Keratinocyte (primary cell): Measurements from ENCODE around the gene PAX3. TPM values are rescaled to one million over a fixed set of nuclear protein-coding genes. Genes with fewer than 3 reads are reported as not detected.
A peak's percentile ranks its signal among the peaks of the same experiment; 100 is the strongest.

Experiments used
- DNase-seq: peaks from one replicate; pipeline ENCODE4 v3.0.0-alpha.2; 2011; ENCODE audit warnings: low read depth, missing footprints, low spot score
- FAIRE-seq: peaks from 2 replicates; lab custom pipeline; 2011; peaks lifted over from hg19 to GRCh38; lab: Jason Lieb, UNC
- H2AFZ ChIP-seq: 2 replicates; pipeline ENCODE4 v1.6.0; 2012; ENCODE audit warnings: low read length, control low read depth, inconsistent platforms; ENCODE audit not compliant: control insufficient read depth
- H3K27ac ChIP-seq: 2 replicates; pipeline ENCODE4 v1.5.1; 2011; ENCODE audit warnings: low read length; ENCODE audit not compliant: control insufficient read depth, insufficient read depth
- H3K27me3 ChIP-seq: 3 replicates; pipeline ENCODE4 v1.6.0; 2011; ENCODE audit warnings: low read length; ENCODE audit not compliant: control insufficient read depth, insufficient read depth; ENCODE audit errors: extremely low read depth
- H3K36me3 ChIP-seq, 2 experiments: 2 replicates in 1 of 2; 3 replicates in 1 of 2; pipeline ENCODE4 v1.5.1; 2011; ENCODE audit warnings: low read length in 2 of 2, mild to moderate bottlenecking in 1 of 2; ENCODE audit not compliant: control insufficient read depth in 2 of 2, insufficient read depth in 2 of 2; ENCODE audit errors: extremely low read depth in 1 of 2
- H3K4me1 ChIP-seq: 3 replicates; pipeline ENCODE4 v1.5.1; 2011; ENCODE audit warnings: low read length; ENCODE audit not compliant: control insufficient read depth, insufficient read depth; ENCODE audit errors: extremely low read depth
- H3K4me2 ChIP-seq: 3 replicates; pipeline ENCODE4 v1.6.0; 2011; ENCODE audit warnings: low read depth, low read length; ENCODE audit not compliant: control insufficient read depth, insufficient read depth; ENCODE audit errors: extremely low read depth
- H3K4me3 ChIP-seq, 3 experiments: fragments of 200-600 bp in 1 of 3; sonication (generic) in 1 of 3; 2 replicates in 2 of 3; 3 replicates in 1 of 3; pipeline ENCODE4 v1.5.1; 2011 to 2016; ENCODE audit warnings: low read length in 3 of 3, mild to moderate bottlenecking in 3 of 3, control low read depth in 2 of 3, inconsistent platforms in 1 of 3, low read depth in 1 of 3, mixed read lengths in 1 of 3, mixed run types in 1 of 3, moderate library complexity in 1 of 3; ENCODE audit not compliant: control insufficient read depth in 2 of 3, insufficient read depth in 2 of 3; ENCODE audit errors: extremely low read depth in 1 of 3
- H3K79me2 ChIP-seq: 2 replicates; pipeline ENCODE4 v1.6.0; 2012; ENCODE audit warnings: low read length; ENCODE audit not compliant: control insufficient read depth, insufficient read depth
- H3K9ac ChIP-seq: 3 replicates; pipeline ENCODE4 v1.6.0; 2011; ENCODE audit warnings: low read length; ENCODE audit not compliant: control insufficient read depth, insufficient read depth; ENCODE audit errors: extremely low read depth
- H3K9me1 ChIP-seq: 3 replicates; pipeline ENCODE4 v1.6.0; 2011; ENCODE audit warnings: low read length; ENCODE audit not compliant: control insufficient read depth, insufficient read depth; ENCODE audit errors: extremely low read depth
- H3K9me3 ChIP-seq: 2 replicates; pipeline ENCODE4 v1.5.1; 2012; ENCODE audit warnings: low read depth, low read length; ENCODE audit not compliant: control insufficient read depth
- H4K20me1 ChIP-seq: 3 replicates; pipeline ENCODE4 v1.6.0; 2011; ENCODE audit warnings: low read length; ENCODE audit not compliant: control insufficient read depth, insufficient read depth; ENCODE audit errors: extremely low read depth
- EZH2 ChIP-seq: IDR thresholded peaks from one replicate; pipeline ENCODE4 v1.6.1; 2012; ENCODE audit warnings: inconsistent platforms, mild to moderate bottlenecking, low read length, moderate library complexity
- dilution Hi-C: fragments of 300-500 bp; cut with MboI; formaldehyde crosslinking; loops from one replicate; pipeline ENCODE4 v1.7.0; 2020; ENCODE audit warnings: low sequenced_read_pairs; ENCODE audit not compliant: extremely low pct_ligation_motif_present
- polyA plus RNA-seq, 5 experiments: library from polyadenylated mRNA; depleted of rRNA in 3 of 5; stranded (reverse) in 3 of 5; stranded (forward) in 1 of 5; unstranded in 1 of 5; fragments of >200 nt; gene quantifications; 1 replicate in 1 of 5; 2 replicates in 3 of 5; 3 replicates in 1 of 5; pipeline versions ENCODE4 v1.2.1 to v1.2.3, GENCODE V29; 2011 to 2012; ENCODE audit warnings: missing spikeins in 2 of 5, low read depth in 1 of 5, low replicate concordance in 1 of 5
- TF ChIP-seq, protein P1 (sequence below), 3 experiments: IDR thresholded peaks in 1 of 3; conservative IDR thresholded peaks in 1 of 3; optimal IDR thresholded peaks in 1 of 3; 2 replicates in 2 of 3; 3 replicates in 1 of 3; pipeline versions ENCODE3 to v1.5.1; 2011; ENCODE audit warnings: low read length in 3 of 3, mild to moderate bottlenecking in 3 of 3, moderate library complexity in 2 of 3, control low read depth in 1 of 3, inconsistent platforms in 1 of 3; ENCODE audit not compliant: insufficient read depth in 2 of 3; ENCODE audit errors: extremely low read depth in 1 of 3

Gene PAX3
- polyA plus RNA-seq, 1 donor (not counting 4 experiments of a cell fraction or from before 2014, with no cell fraction given) = not detected

- Histone ChIP-seq H3K4me3 (no peak overlapping the region), H3K27ac (no peak overlapping the region), H3K4me1 (no peaks in the 10 kb centered on the region), H3K27me3 (peaks cover 17% of the 10 kb centered on the region), H4K20me1 (no peaks in the 10 kb centered on the region), H3K9me3 (no peaks in the 10 kb centered on the region), H3K4me2 (no peak overlapping the region), H2AFZ (no peak overlapping the region), H3K9ac (no peak overlapping the region), H3K36me3 (no peaks in the 10 kb centered on the region), H3K9me1 (no peaks in the 10 kb centered on the region), H3K79me2 (no peaks in the 10 kb centered on the region)
- TF ChIP-seq, protein P1, sequence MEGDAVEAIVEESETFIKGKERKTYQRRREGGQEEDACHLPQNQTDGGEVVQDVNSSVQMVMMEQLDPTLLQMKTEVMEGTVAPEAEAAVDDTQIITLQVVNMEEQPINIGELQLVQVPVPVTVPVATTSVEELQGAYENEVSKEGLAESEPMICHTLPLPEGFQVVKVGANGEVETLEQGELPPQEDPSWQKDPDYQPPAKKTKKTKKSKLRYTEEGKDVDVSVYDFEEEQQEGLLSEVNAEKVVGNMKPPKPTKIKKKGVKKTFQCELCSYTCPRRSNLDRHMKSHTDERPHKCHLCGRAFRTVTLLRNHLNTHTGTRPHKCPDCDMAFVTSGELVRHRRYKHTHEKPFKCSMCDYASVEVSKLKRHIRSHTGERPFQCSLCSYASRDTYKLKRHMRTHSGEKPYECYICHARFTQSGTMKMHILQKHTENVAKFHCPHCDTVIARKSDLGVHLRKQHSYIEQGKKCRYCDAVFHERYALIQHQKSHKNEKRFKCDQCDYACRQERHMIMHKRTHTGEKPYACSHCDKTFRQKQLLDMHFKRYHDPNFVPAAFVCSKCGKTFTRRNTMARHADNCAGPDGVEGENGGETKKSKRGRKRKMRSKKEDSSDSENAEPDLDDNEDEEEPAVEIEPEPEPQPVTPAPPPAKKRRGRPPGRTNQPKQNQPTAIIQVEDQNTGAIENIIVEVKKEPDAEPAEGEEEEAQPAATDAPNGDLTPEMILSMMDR (optimal IDR thresholded peaks at IDR 0.05 in 1 of 3, IDR thresholded peaks at IDR 0.05 in 1 of 3, conservative IDR thresholded peaks at IDR 0.05 in 1 of 3; ENCODE audit: extremely low read depth in 1 of 3, insufficient read depth in 2 of 3, low read length in 3 of 3) = no peak
- TF ChIP-seq EZH2 = peak; percentile 61
- DNase-seq = no peak
- no peak for FAIRE-seq
- dilution Hi-C loops = no loop called here
Observed at GRCh38 chr2:222239945-222240675, 58.7 kb downstream of the PAX3 start.

DNA sequence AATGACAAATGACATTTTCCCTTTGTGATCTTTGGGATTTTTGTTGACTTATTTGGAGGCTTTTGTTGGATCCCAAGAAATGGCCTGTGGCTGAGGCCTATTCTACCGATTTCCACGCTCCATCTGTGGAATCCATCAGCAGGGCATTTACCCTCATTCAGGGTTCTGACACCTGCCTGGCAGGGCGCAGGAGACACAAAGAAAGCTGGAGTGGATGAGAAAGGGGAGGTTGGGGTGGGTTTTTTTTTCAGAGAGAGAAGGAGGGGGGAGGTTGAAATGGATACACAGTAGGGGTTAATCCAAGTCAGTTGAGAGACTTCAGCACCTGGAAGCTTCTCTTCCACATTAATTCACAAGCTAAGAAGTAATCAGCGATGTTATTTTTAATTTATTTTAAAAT, 59.7 kb downstream of the PAX3 start:
- no peaks in the 10 kb centered on the region for H4K20me1 ChIP-seq
- no peak overlapping the region for H3K9ac ChIP-seq
- H3K79me2 ChIP-seq = no peaks in the 10 kb centered on the region
- H3K27me3 ChIP-seq = peaks cover 17% of the 10 kb centered on the region
- no peaks in the 10 kb centered on the region for H3K36me3 ChIP-seq
- no peak overlapping the region for H2AFZ ChIP-seq
- H3K4me2 ChIP-seq = no peak overlapping the region
- dilution Hi-C loops = no loop called here
- no peak overlapping the region for H3K27ac ChIP-seq
- H3K4me1 ChIP-seq = no peaks in the 10 kb centered on the region
- no peaks in the 10 kb centered on the region for H3K9me1 ChIP-seq
- no peak for TF ChIP-seq EZH2
- TF ChIP-seq, protein P1 (optimal IDR thresholded peaks at IDR 0.05 in 1 of 3, IDR thresholded peaks at IDR 0.05 in 1 of 3, conservative IDR thresholded peaks at IDR 0.05 in 1 of 3; ENCODE audit: extremely low read depth in 1 of 3, insufficient read depth in 2 of 3, low read length in 3 of 3) = no peak
- DNase-seq (no peak), FAIRE-seq (no peak)
- no peak overlapping the region for H3K4me3 ChIP-seq
- no peaks in the 10 kb centered on the region for H3K9me3 ChIP-seq
